ENCODE results near the gene MITF. TPM values are rescaled to one million over a fixed set of nuclear protein-coding genes. Genes with fewer than 3 reads are reported as not detected.

MITF gene
- total RNA-seq, 1 donor from 2014 or later: 6.0 TPM

GRCh38 chr3:69921651-69922050 lies 182.4 kb downstream of the MITF start:
- no peak overlapping the region for H2AFZ ChIP-seq (ENCODE audit: low read depth, low read length)
- Mint-ChIP-seq H3K4me3 (ENCODE audit: unreplicated experiment) (no peak overlapping the region), H3K9me3 (ENCODE audit: unreplicated experiment) (no peaks in the 10 kb centered on the region), H3K36me3 (ENCODE audit: low read depth, unreplicated experiment) (no peaks in the 10 kb centered on the region), H3K27ac (ENCODE audit: unreplicated experiment) (no peak overlapping the region), H3K4me1 (ENCODE audit: low read depth, unreplicated experiment) (peaks cover 4% of the 10 kb centered on the region), H3K27me3 (ENCODE audit: low read depth, unreplicated experiment) (no peaks in the 10 kb centered on the region)
- no peak overlapping the region for H3K27ac ChIP-seq (ENCODE audit: low read depth, low read length)
- no peak overlapping the region for H3K4me3 ChIP-seq (ENCODE audit: insufficient read depth, low read depth, low read length)
- no peaks in the 10 kb centered on the region for H3K36me3 ChIP-seq (ENCODE audit: insufficient read depth, low read length)
- no peak for DNase-seq (ENCODE audit: low read depth)
- TF ChIP-seq EZH2 (IDR thresholded peaks at IDR 0.05; ENCODE audit: insufficient read depth, low read length): no peak
- no peak for TF ChIP-seq CTCF (IDR thresholded peaks at IDR 0.05; ENCODE audit: insufficient read depth, low read depth, low read length)
- H3K4me2 ChIP-seq (ENCODE audit: low read length): no peak overlapping the region
- H3K4me1 ChIP-seq (ENCODE audit: insufficient read depth, low read length): no peaks in the 10 kb centered on the region
- no peak overlapping the region for H3K9ac ChIP-seq (ENCODE audit: low read length)
- no peaks in the 10 kb centered on the region for H3K27me3 ChIP-seq (ENCODE audit: insufficient read depth, low read length)
- no peaks in the 10 kb centered on the region for H3K9me3 ChIP-seq (ENCODE audit: insufficient read depth, low read depth, low read length)
- FAIRE-seq: no peak
- no peaks in the 10 kb centered on the region for H4K20me1 ChIP-seq (ENCODE audit: insufficient read depth, low read length)
- H3K79me2 ChIP-seq (ENCODE audit: insufficient read depth, low read length): no peaks in the 10 kb centered on the region

GRCh38 chr3:69922521-69923000 lies 183.3 kb downstream of the MITF start:
- Histone ChIP-seq H3K27ac (ENCODE audit: low read depth, low read length) (no peak overlapping the region), H3K4me2 (ENCODE audit: low read length) (no peak overlapping the region), H3K27me3 (ENCODE audit: insufficient read depth, low read length) (no peaks in the 10 kb centered on the region), H3K4me3 (ENCODE audit: insufficient read depth, low read depth, low read length) (no peak overlapping the region), H3K36me3 (ENCODE audit: insufficient read depth, low read length) (no peaks in the 10 kb centered on the region), H4K20me1 (ENCODE audit: insufficient read depth, low read length) (no peaks in the 10 kb centered on the region), H3K79me2 (ENCODE audit: insufficient read depth, low read length) (no peaks in the 10 kb centered on the region), H3K4me1 (ENCODE audit: insufficient read depth, low read length) (no peaks in the 10 kb centered on the region), H3K9ac (ENCODE audit: low read length) (no peak overlapping the region), H2AFZ (ENCODE audit: low read depth, low read length) (no peak overlapping the region), H3K9me3 (ENCODE audit: insufficient read depth, low read depth, low read length) (no peaks in the 10 kb centered on the region)
- DNase-seq (ENCODE audit: low read depth) (no peak), FAIRE-seq (no peak)
- Mint-ChIP-seq H3K36me3 (ENCODE audit: low read depth, unreplicated experiment) (no peaks in the 10 kb centered on the region), H3K27ac (ENCODE audit: unreplicated experiment) (no peak overlapping the region), H3K4me3 (ENCODE audit: unreplicated experiment) (no peak overlapping the region), H3K4me1 (ENCODE audit: low read depth, unreplicated experiment) (peaks cover 4% of the 10 kb centered on the region), H3K9me3 (ENCODE audit: unreplicated experiment) (no peaks in the 10 kb centered on the region), H3K27me3 (ENCODE audit: low read depth, unreplicated experiment) (no peaks in the 10 kb centered on the region)
- TF ChIP-seq CTCF (IDR thresholded peaks at IDR 0.05; ENCODE audit: insufficient read depth, low read depth, low read length) (no peak), EZH2 (IDR thresholded peaks at IDR 0.05; ENCODE audit: insufficient read depth, low read length) (no peak)

GRCh38 chr3:69925506-69925905 lies 186.2 kb downstream of the MITF start:
- no peaks in the 10 kb centered on the region for H3K27me3 ChIP-seq (ENCODE audit: insufficient read depth, low read length)
- no peaks in the 10 kb centered on the region for H3K36me3 ChIP-seq (ENCODE audit: insufficient read depth, low read length)
- H3K4me2 ChIP-seq (ENCODE audit: low read length): no peak overlapping the region
- H3K4me3 ChIP-seq (ENCODE audit: insufficient read depth, low read depth, low read length): no peak overlapping the region
- H3K4me1 ChIP-seq (ENCODE audit: insufficient read depth, low read length): no peaks in the 10 kb centered on the region
- Mint-ChIP-seq H3K27me3 (ENCODE audit: low read depth, unreplicated experiment) (no peaks in the 10 kb centered on the region), H3K4me1 (ENCODE audit: low read depth, unreplicated experiment) (peaks cover 4% of the 10 kb centered on the region), H3K9me3 (ENCODE audit: unreplicated experiment) (no peaks in the 10 kb centered on the region), H3K27ac (ENCODE audit: unreplicated experiment) (no peak overlapping the region), H3K4me3 (ENCODE audit: unreplicated experiment) (no peak overlapping the region), H3K36me3 (ENCODE audit: low read depth, unreplicated experiment) (no peaks in the 10 kb centered on the region)
- no peaks in the 10 kb centered on the region for H3K9me3 ChIP-seq (ENCODE audit: insufficient read depth, low read depth, low read length)
- H2AFZ ChIP-seq (ENCODE audit: low read depth, low read length): no peak overlapping the region
- DNase-seq (ENCODE audit: low read depth) (no peak), FAIRE-seq (no peak)
- H3K9ac ChIP-seq (ENCODE audit: low read length): no peak overlapping the region
- no peak for TF ChIP-seq EZH2 (IDR thresholded peaks at IDR 0.05; ENCODE audit: insufficient read depth, low read length)
- TF ChIP-seq CTCF (IDR thresholded peaks at IDR 0.05; ENCODE audit: insufficient read depth, low read depth, low read length): no peak
- H3K79me2 ChIP-seq (ENCODE audit: insufficient read depth, low read length): no peaks in the 10 kb centered on the region
- H4K20me1 ChIP-seq (ENCODE audit: insufficient read depth, low read length): no peaks in the 10 kb centered on the region
- H3K27ac ChIP-seq (ENCODE audit: low read depth, low read length): no peak overlapping the region
